Neural progenitor cell (in vitro differentiated cells): ENCODE results near the gene ABCA5.

ENCODE experiments used
- CTCF ChIP-seq: fragments of 200-600 bp; sonication (generic); IDR thresholded peaks from 2 replicates; pipeline ENCODE4 v1.5.1; 2017; ENCODE audit warnings: antibody characterized with exemption, mild to moderate bottlenecking
- EZH2 ChIP-seq: fragments of 200-600 bp; sonication (generic); IDR thresholded peaks from 2 replicates; pipeline ENCODE4 v1.6.1; 2017; ENCODE audit warnings: antibody characterized with exemption, mild to moderate bottlenecking, moderate library complexity

GRCh38 chr17:69350911-69351310 lies 24.0 kb upstream of the ABCA5 start:
- TF ChIP-seq CTCF (no peak), EZH2 (no peak)
